HG03159 (cell line): ENCODE results near the gene ANXA1.

Experiments
- ATAC-seq: cut with Tn5 transposase; IDR thresholded peaks from one replicate; pipeline ENCODE4 v1.9.1; 2021; ENCODE audit warnings: mild to moderate bottlenecking, moderate library complexity; ENCODE audit not compliant: unreplicated experiment

ANXA1 gene

GRCh38 chr9:73151653-73152542 lies at the start of gene ANXA1:
Gene ANXA1, plus strand, starts transcription at chr9:73151865. Its CDS starts 6,671 bp downstream, at chr9:73158536.
- ATAC-seq = no peak

GRCh38 chr9:73104342-73104741 lies 47.3 kb upstream of the ANXA1 start:
- no peak for ATAC-seq

GRCh38 chr9:73104921-73105320 lies 46.7 kb upstream of the ANXA1 start:
- no peak for ATAC-seq

- ATAC-seq = peak; percentile 89
These were observed 44.1 kb upstream of the ANXA1 start for GRCh38 chr9:73107489-73108069.

- no peak for ATAC-seq
These were observed 37.6 kb upstream of the ANXA1 start for GRCh38 chr9:73114058-73114457.

- ATAC-seq = no peak
These were observed 36.7 kb upstream of the ANXA1 start for GRCh38 chr9:73114958-73115357.

GRCh38 chr9:73116031-73116430 lies 35.6 kb upstream of the ANXA1 start:
- ATAC-seq = no peak

- no peak for ATAC-seq
These were observed 34.8 kb upstream of the ANXA1 start for GRCh38 chr9:73116880-73117279.

- ATAC-seq = no peak
These were observed 33.4 kb upstream of the ANXA1 start for GRCh38 chr9:73118286-73118685.

GRCh38 chr9:73118898-73119554 lies 32.6 kb upstream of the ANXA1 start:
- no peak for ATAC-seq

- no peak for ATAC-seq
These were observed 30.2 kb upstream of the ANXA1 start for GRCh38 chr9:73121375-73121935.

GRCh38 chr9:73125651-73126050 lies 26.0 kb upstream of the ANXA1 start:
- no peak for ATAC-seq

- no peak for ATAC-seq
These were observed 21.6 kb upstream of the ANXA1 start for GRCh38 chr9:73129941-73130685.

GRCh38 chr9:73131461-73131860 lies 20.2 kb upstream of the ANXA1 start:
- no peak for ATAC-seq

GRCh38 chr9:73132034-73132776 lies 19.5 kb upstream of the ANXA1 start:
- ATAC-seq = peak; percentile 96

- ATAC-seq = no peak
These were observed 18.5 kb upstream of the ANXA1 start for GRCh38 chr9:73133022-73133651.

- ATAC-seq = peak; percentile 46
These were observed 17.7 kb upstream of the ANXA1 start for GRCh38 chr9:73133921-73134407.

- no peak for ATAC-seq
These were observed 16.3 kb upstream of the ANXA1 start for GRCh38 chr9:73135394-73135793.

- ATAC-seq = no peak
These were observed 14.3 kb upstream of the ANXA1 start for GRCh38 chr9:73137286-73137899.
